ENCODE measurements around the gene NPAS2. TPM values are rescaled to one million over a fixed set of nuclear protein-coding genes. Genes with fewer than 3 reads are reported as not detected.

The NPAS2 gene
- polyA plus RNA-seq, 1 of the 3 experiments (the other 2 are of a cell fraction): 58.5 TPM

- H3K9me2 ChIP-seq: no peaks in the 10 kb centered on the region
- H3K27me3 ChIP-seq (ENCODE audit: insufficient read depth): no peaks in the 10 kb centered on the region
- no peak for DNase-seq
- H3K4me1 ChIP-seq (ENCODE audit: control insufficient read depth in 1 of 2, insufficient read depth in 2 of 2, low read depth in 1 of 2, low read length in 1 of 2): peaks cover 4 to 10% of the 10 kb centered on the region in 2 experiments; a peak in 1 of 4 replicates
- peaks cover 6% of the 10 kb centered on the region for H3F3A ChIP-seq (replicated peaks; ENCODE audit: insufficient read depth)
- TF ChIP-seq TCF12 (IDR thresholded peaks at IDR 0.05): no peak
- TF ChIP-seq IRF3 (IDR thresholded peaks at IDR 0.05; ENCODE audit: low read depth, low read length): no peak
- TF ChIP-seq CTCF (IDR thresholded peaks at IDR 0.05): no peak
- no peak for TF ChIP-seq CHD2 (IDR thresholded peaks at IDR 0.05; ENCODE audit: low read length, partially characterized antibody)
- no peak for TF ChIP-seq GATA2 (CRISPR knock-in tag; IDR thresholded peaks at IDR 0.05)
- TF ChIP-seq PBX3 (IDR thresholded peaks at IDR 0.05): no peak
- no peak for TF ChIP-seq NRF1 (IDR thresholded peaks at IDR 0.05; ENCODE audit: low read depth, low read length)
- TF ChIP-seq YY1 (IDR thresholded peaks at IDR 0.05; ENCODE audit: low read depth): no peak
- no peak for TF ChIP-seq MXI1 (IDR thresholded peaks at IDR 0.05; ENCODE audit: low read depth, low read length)
- TF ChIP-seq FOSL2 (IDR thresholded peaks at IDR 0.05; ENCODE audit: borderline replicate concordance, low read depth): no peak
- H2AFZ ChIP-seq (ENCODE audit: low read depth): no peak overlapping the region
- H3K9me3 ChIP-seq: no peaks in the 10 kb centered on the region
- no peaks in the 10 kb centered on the region for H3K36me3 ChIP-seq (replicated peaks in 1 of 2; ENCODE audit: control insufficient read depth in 1 of 2, insufficient read depth in 2 of 2, low read length in 1 of 2)
- POLR2A ChIA-PET: no interaction called here
- WGBS (ENCODE audit: low lambda C conversion rate): 87% methylated on average over 5 of the region's 5 CpGs
- H3K9ac ChIP-seq: no peak overlapping the region
- H4K20me1 ChIP-seq (ENCODE audit: insufficient read depth): no peaks in the 10 kb centered on the region
- no peaks in the 10 kb centered on the region for H3K79me2 ChIP-seq (ENCODE audit: insufficient read depth)
- no peak overlapping the region for H3K27ac ChIP-seq (ENCODE audit: low read depth in 2 of 2, low read length in 1 of 2)
- H3K4me3 ChIP-seq (ENCODE audit: low read depth in 2 of 2, low read length in 1 of 2): no peak overlapping the region
- no peak overlapping the region for H3K4me2 ChIP-seq
- CTCF ChIA-PET: no interaction called here
Observed at GRCh38 chr2:100799686-100800085, 20.3 kb upstream of the NPAS2 start.

GRCh38 chr2:100800915-100801314 lies 19.0 kb upstream of the NPAS2 start:
- H3K27ac ChIP-seq (ENCODE audit: low read depth in 2 of 2, low read length in 1 of 2): peak overlapping the region; percentile 30 to 72; a peak in 3 of 4 replicates
- 62% methylated on average over 2 of the region's 2 CpGs for WGBS (ENCODE audit: low lambda C conversion rate)
- no peaks in the 10 kb centered on the region for H3K36me3 ChIP-seq (replicated peaks in 1 of 2; ENCODE audit: control insufficient read depth in 1 of 2, insufficient read depth in 2 of 2, low read length in 1 of 2)
- peaks cover 6% of the 10 kb centered on the region for H3F3A ChIP-seq (replicated peaks; ENCODE audit: insufficient read depth)
- H3K27me3 ChIP-seq (ENCODE audit: insufficient read depth): no peaks in the 10 kb centered on the region
- no peak overlapping the region for H2AFZ ChIP-seq (ENCODE audit: low read depth)
- POLR2A ChIA-PET: no interaction called here
- H3K4me2 ChIP-seq: 0 out of 2 replicates have a peak overlapping the region, but pooled peaks have one; percentile 25
- no peak overlapping the region for H3K4me3 ChIP-seq (ENCODE audit: low read depth in 2 of 2, low read length in 1 of 2)
- H3K9me2 ChIP-seq: no peaks in the 10 kb centered on the region
- TF ChIP-seq NFIC (IDR thresholded peaks at IDR 0.05; ENCODE audit: borderline replicate concordance): no peak
- H3K9ac ChIP-seq: no peak overlapping the region
- CTCF ChIA-PET: interaction anchor here (1.3 kb wide), 1 partner anchor 10 kb away, joined by 3 read pairs; no protein-coding TSS in a partner anchor
- DNase-seq: no peak
- H3K9me3 ChIP-seq: no peaks in the 10 kb centered on the region
- H4K20me1 ChIP-seq (ENCODE audit: insufficient read depth): no peaks in the 10 kb centered on the region
- H3K4me1 ChIP-seq (ENCODE audit: control insufficient read depth in 1 of 2, insufficient read depth in 2 of 2, low read depth in 1 of 2, low read length in 1 of 2): peaks cover 4 to 10% of the 10 kb centered on the region in 2 experiments; a peak in 1 of 4 replicates
- H3K79me2 ChIP-seq (ENCODE audit: insufficient read depth): no peaks in the 10 kb centered on the region

Data from SK-N-SH (cell line).